NK-92 treated with Interleukin-12 subunit alpha and Interleukin-12 subunit beta, amount 100 ng/mL, for 24 hours (cell line): ENCODE measurements around the gene NUP155.
A peak's percentile ranks its signal among the peaks of the same experiment; 100 is the strongest.
"Not testable (repeated sequence)": the region's sequence is repeated elsewhere in the genome, so short reads cannot be mapped to it uniquely, and the experiment has no call there.

Experiments
- DNase-seq: peaks from one replicate; lab custom pipeline; 2025; lab: John Stamatoyannopoulos, UW

The NUP155 gene

GRCh38 chr5:37275511-37275910 lies 95.4 kb downstream of the NUP155 start:
- no peak for DNase-seq

GRCh38 chr5:37272511-37272910 lies 98.4 kb downstream of the NUP155 start:
- no peak for DNase-seq

- not testable (repeated sequence) for DNase-seq
Measured at GRCh38 chr5:37268100-37268499, 102.8 kb downstream of the NUP155 start.

GRCh38 chr5:37255774-37256358 lies 115.0 kb downstream of the NUP155 start:
- no peak for DNase-seq

GRCh38 chr5:37254581-37254980 lies 116.3 kb downstream of the NUP155 start:
- no peak for DNase-seq

- DNase-seq, result no peak
Measured at GRCh38 chr5:37251665-37252064, 119.2 kb downstream of the NUP155 start.

- no peak for DNase-seq
Measured at GRCh38 chr5:37249815-37250164, 121.1 kb downstream of the NUP155 start.

GRCh38 chr5:37248970-37249814 lies 121.7 kb downstream of the NUP155 start, which contains the start of gene CPLANE1:
Gene CPLANE1, minus strand, starts transcription at chr5:37249376. Its CDS starts 1,678 bp downstream, at chr5:37247698.
- peak; percentile 20 for DNase-seq

GRCh38 chr5:37248421-37248969 lies 122.4 kb downstream of the NUP155 start:
- DNase-seq, result no peak

GRCh38 chr5:37247496-37247895 lies 123.4 kb downstream of the NUP155 start:
- no peak for DNase-seq

GRCh38 chr5:37247036-37247435 lies 123.9 kb downstream of the NUP155 start:
- DNase-seq, result no peak
